DMS79 treated with DMSO at 0.1 percent for 48 hours (cell line): Measurements from ENCODE around the gene MYO9A.

Experiments
- DNase-seq: peaks from one replicate; lab custom pipeline; 2025; lab: John Stamatoyannopoulos, UW

The MYO9A gene

GRCh38 chr15:71957026-71957425 lies 160.9 kb downstream of the MYO9A start:
- DNase-seq, result no peak

GRCh38 chr15:71951134-71951533 lies 166.8 kb downstream of the MYO9A start:
- no peak for DNase-seq

DNA sequence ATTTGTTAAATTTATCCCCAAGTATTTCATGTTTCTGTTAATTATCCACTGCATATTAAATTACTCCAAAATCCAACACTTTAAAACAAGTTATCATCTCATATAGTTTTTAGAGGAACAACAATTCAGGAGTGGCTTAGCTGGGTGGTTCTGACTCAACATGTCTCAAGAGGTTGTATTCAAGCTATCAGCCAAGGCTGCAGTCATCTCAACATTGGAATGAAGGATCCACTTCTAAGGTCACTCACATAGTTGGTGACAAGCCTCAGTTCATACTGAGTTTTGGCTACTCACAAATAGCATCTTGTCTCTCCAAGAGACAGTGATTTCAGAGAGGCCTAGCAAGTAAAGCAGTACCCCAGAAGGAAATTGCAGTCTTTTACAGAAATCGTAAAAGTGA lies 172.9 kb downstream of the MYO9A start:
- DNase-seq, result no peak

- DNase-seq, result no peak
Observed at GRCh38 chr15:71943806-71944205, 174.1 kb downstream of the MYO9A start.

GRCh38 chr15:71939981-71940588 lies 177.9 kb downstream of the MYO9A start:
- no peak for DNase-seq

DNA sequence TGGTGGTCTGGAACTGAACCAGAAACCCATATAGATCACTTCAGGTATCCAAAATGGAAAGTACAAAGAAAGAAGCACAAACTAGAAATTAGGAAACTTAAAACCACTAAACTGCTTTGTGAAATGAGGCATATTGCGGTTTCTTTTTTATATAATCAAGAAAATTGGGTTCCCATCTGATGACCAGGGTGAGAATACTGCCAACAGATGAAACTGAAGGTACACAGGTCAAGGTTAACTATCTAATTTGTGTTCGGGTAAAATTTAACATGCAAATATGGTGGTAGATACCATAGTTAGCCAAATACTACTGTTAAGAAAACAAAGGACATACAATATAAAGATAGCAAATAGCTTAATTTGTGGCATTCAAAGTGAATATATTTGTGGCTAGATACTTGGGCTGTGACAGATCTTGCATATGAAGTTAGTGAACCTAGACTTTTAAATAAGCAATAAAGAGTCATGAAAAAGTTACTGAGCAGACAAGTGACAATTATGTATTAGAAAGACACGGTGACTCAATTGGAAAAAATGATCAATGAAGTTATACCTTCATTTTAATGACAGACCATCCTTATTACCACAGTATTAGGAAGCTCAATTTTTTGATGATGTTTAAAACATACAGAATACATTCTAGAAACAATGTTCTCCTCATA lies 180.2 kb downstream of the MYO9A start:
- no peak for DNase-seq

- no peak for DNase-seq
Observed at GRCh38 chr15:71934446-71934845, 183.5 kb downstream of the MYO9A start.

DNA sequence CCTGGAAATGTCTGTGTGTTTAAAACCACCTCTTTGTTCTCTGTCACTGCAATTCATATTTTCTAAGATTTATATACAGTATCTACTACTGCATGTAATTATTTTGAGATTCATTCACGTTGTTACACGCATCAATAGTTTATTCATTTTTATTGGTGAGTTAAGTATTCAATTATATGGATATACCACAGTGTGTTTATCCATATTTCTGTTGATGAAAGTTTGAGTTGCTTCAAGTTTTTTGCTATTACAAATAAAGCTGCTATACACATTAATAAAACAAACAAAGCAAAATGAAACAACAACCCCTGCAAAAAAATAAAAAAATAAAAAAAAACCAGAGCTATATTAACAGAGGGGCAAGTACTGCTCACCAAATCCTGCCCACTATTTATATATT lies 185.3 kb downstream of the MYO9A start:
- no peak for DNase-seq

GRCh38 chr15:71931261-71931660 lies 186.7 kb downstream of the MYO9A start:
- no peak for DNase-seq

DNA sequence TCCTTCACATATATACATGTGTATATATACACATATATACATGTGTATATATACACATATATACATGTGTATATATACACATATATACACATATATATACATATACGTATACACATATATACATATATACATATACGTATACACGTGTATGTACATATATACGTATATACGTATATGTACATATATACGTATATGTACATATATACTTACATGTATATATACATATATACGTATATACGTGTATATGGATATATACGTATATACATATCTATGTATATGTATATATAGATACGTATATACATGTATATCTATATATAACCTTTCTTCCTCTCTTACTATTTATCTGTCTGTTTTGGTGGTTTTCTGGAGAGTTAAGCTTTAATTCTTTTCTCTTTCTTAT lies 192.8 kb downstream of the MYO9A start:
- DNase-seq, result no peak

- no peak for DNase-seq
Observed at GRCh38 chr15:71921191-71921590, 196.8 kb downstream of the MYO9A start.

DNA sequence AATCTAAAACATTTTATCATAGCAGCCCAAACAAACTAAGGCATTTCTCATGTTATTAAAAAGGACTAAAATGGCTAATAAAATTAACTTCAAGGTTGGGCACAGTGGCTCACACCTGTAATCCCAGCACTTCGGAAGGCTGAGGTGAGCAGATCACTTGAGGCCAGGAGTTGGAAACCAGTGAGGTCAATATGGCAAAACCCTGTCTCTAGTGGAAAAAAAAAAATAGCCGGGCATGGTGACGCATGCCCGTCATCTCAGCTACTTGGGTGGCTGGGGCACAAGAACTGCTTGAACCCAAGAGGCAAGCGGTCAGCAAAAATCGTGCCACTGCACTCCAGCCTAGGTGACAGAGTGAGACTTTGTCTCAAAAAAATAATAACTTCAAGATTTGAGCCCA lies 197.4 kb downstream of the MYO9A start:
- no peak for DNase-seq

GRCh38 chr15:71916834-71917233 lies 201.1 kb downstream of the MYO9A start:
- DNase-seq, result no peak

GRCh38 chr15:71914092-71914491 lies 203.9 kb downstream of the MYO9A start:
- no peak for DNase-seq

- no peak for DNase-seq
Observed at GRCh38 chr15:71899674-71900073, 218.3 kb downstream of the MYO9A start.

DNA sequence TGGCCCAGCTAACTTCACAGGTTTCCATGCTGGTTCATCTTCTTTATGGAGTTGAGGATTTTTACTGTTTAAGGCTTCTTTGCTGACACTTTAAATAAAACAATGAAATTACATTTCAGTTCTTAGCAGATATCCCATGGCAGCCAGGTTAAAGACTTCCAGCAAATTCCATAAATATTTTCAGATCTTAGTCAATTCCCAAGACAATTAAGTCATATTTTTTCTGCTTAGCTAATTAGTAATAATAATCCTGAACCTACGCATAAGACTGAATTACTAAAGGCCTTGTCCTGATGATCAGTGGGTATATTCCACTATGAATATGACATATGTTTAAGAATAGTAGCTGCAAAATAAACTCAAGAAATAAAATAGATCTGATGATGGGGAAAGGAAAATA lies 224.3 kb downstream of the MYO9A start:
- no peak for DNase-seq

- no peak for DNase-seq
Observed at GRCh38 chr15:71892335-71892734, 225.6 kb downstream of the MYO9A start.

- no peak for DNase-seq
Observed at GRCh38 chr15:71891026-71891425, 226.9 kb downstream of the MYO9A start.

- no peak for DNase-seq
Observed at GRCh38 chr15:71889947-71890346, 228.0 kb downstream of the MYO9A start.

GRCh38 chr15:71889385-71889784 lies 228.6 kb downstream of the MYO9A start:
- DNase-seq, result no peak

DNA sequence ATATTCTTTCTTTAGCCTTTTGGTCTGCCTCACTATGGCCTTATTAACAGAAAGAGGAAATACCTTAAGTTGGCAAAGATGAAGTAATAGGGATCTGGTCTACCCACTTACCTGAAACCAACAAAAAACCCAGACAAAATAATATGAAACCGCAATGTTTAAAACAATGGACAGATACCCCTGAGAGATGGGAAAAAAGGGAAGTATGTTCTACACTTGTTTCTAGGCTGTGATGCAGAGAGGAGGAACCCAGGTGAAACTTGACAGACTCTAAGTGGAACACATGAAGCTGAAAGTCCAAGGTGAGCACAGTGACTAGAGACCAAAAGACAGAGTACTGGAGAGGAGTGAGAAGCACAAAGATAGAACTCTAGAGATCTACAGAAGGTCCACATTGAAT lies 229.2 kb downstream of the MYO9A start:
- DNase-seq, result no peak

DNA sequence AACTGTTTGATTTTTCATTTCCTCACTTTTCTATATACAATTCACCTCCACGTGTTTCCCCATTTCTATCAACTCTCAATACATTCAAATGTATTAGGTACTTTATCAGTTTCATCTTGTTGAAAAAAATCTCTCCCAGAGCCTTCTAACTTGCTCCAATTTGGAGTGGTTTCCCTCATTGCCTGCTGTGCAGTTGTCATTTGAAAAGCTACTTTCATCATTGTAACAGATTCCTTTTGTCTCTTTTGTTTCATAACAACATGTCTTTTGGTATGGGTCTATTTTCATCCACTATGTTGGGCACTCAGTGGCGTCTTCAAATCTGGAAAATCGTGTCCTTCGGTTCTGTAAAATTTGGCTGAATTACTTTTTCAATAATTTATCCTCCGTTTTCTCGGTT lies 232.6 kb downstream of the MYO9A start:
- DNase-seq, result no peak

- DNase-seq, result no peak
Observed at GRCh38 chr15:71883447-71883846, 234.5 kb downstream of the MYO9A start.

- DNase-seq, result no peak
Observed at GRCh38 chr15:71880276-71880675, 237.7 kb downstream of the MYO9A start.
